ENCODE measurements around the gene CPSF4L. TPM values are rescaled to one million over a fixed set of nuclear protein-coding genes. Genes with fewer than 3 reads are reported as not detected.

The CPSF4L gene
- total RNA-seq, 6 experiments from 2014 or later = not detected

GRCh38 chr17:73304971-73305812, 43.5 kb upstream of the CPSF4L start:
- intact Hi-C loops (cut with DNase I) = no loop called here
- DNase-seq = peak in 2 of 3 donors; percentile 61

GRCh38 chr17:73304438-73304837, 42.8 kb upstream of the CPSF4L start:
- intact Hi-C loops (cut with DNase I) = no loop called here

More at GRCh38 chr17:73304971-73305812, 43.5 kb upstream of the CPSF4L start:
- Histone ChIP-seq H3K9me3 (no peaks in the 10 kb centered on the region), H3K4me1 (peaks cover 0 to 69% (median 22%) of the 10 kb centered on the region in 4 donors), H3K4me3 (peak overlapping the region; percentile 9 to 39 (median 34)), H3K36me3 (no peaks in the 10 kb centered on the region), H3K27ac (peak overlapping the region; percentile 92 to 96 (median 92)), H3K27me3 (no peaks in the 10 kb centered on the region)
- WGBS (ENCODE audit: insufficient coverage, low coverage, low lambda C conversion rate, missing lambda C conversion rate) = 22% methylated on average over 10 of the region's 16 CpGs
- peak; percentile 12 to 55 (median 38) for ATAC-seq
- TF ChIP-seq CTCF (IDR thresholded peaks at IDR 0.05) (peak in 3 of 4 donors; percentile 8 to 27 (median 17)), POLR2A (IDR thresholded peaks at IDR 0.05) (peak; percentile 28)

GRCh38 chr17:73302189-73302588, 40.5 kb upstream of the CPSF4L start:
- peaks cover 0 to 79% (median 30%) of the 10 kb centered on the region in 4 donors for H3K4me1 ChIP-seq
- intact Hi-C loops (cut with DNase I) = no loop called here
- H3K36me3 ChIP-seq = no peaks in the 10 kb centered on the region
- no peak for ATAC-seq
- 45% methylated on average over 3 of the region's 3 CpGs for WGBS (ENCODE audit: insufficient coverage, low coverage, low lambda C conversion rate, missing lambda C conversion rate)
- DNase-seq = no peak
- H3K27me3 ChIP-seq = no peaks in the 10 kb centered on the region
- H3K9me3 ChIP-seq = no peaks in the 10 kb centered on the region
- H3K4me3 ChIP-seq = no peak overlapping the region
- no peak for TF ChIP-seq POLR2A (IDR thresholded peaks at IDR 0.05)
- no peak for TF ChIP-seq CTCF (IDR thresholded peaks at IDR 0.05)
- no peak overlapping the region for H3K27ac ChIP-seq

More at GRCh38 chr17:73304438-73304837, 42.8 kb upstream of the CPSF4L start:
- no peaks in the 10 kb centered on the region for H3K27me3 ChIP-seq
- no peaks in the 10 kb centered on the region for H3K36me3 ChIP-seq
- peaks cover 0 to 77% (median 25%) of the 10 kb centered on the region in 4 donors for H3K4me1 ChIP-seq
- WGBS (ENCODE audit: insufficient coverage, low coverage, low lambda C conversion rate, missing lambda C conversion rate) = 50% methylated on average over 5 of the region's 8 CpGs
- no peak for ATAC-seq
- TF ChIP-seq CTCF (IDR thresholded peaks at IDR 0.05) (no peak), POLR2A (IDR thresholded peaks at IDR 0.05) (no peak)
- H3K4me3 ChIP-seq = no peak overlapping the region
- peak overlapping the region; percentile 92 to 96 (median 92) for H3K27ac ChIP-seq
- no peak for DNase-seq
- no peaks in the 10 kb centered on the region for H3K9me3 ChIP-seq

- TF ChIP-seq CTCF (IDR thresholded peaks at IDR 0.05) (no peak), POLR2A (IDR thresholded peaks at IDR 0.05) (no peak)
- 81% methylated on average over 2 of the region's 2 CpGs for WGBS (ENCODE audit: insufficient coverage, low coverage, low lambda C conversion rate, missing lambda C conversion rate)
- no peaks in the 10 kb centered on the region for H3K27me3 ChIP-seq
- ATAC-seq (no peak), DNase-seq (no peak)
- no peaks in the 10 kb centered on the region for H3K36me3 ChIP-seq
- no peak overlapping the region for H3K4me3 ChIP-seq
- no peaks in the 10 kb centered on the region for H3K9me3 ChIP-seq
- intact Hi-C loops (cut with DNase I) = no loop called here
- peak overlapping the region in 1 of 3 donors; percentile 63 for H3K27ac ChIP-seq
- H3K4me1 ChIP-seq = peaks cover 0 to 73% (median 27%) of the 10 kb centered on the region in 4 donors
Measured at GRCh38 chr17:73301369-73301768, 39.7 kb upstream of the CPSF4L start.

Measured in right lobe of liver (tissue), 6 donors.